ENCODE measurements around the gene GIPR.

The GIPR gene

GRCh38 chr19:45646345-45646698 lies 21.7 kb upstream of the GIPR start (continued):
- TF ChIP-seq PRDM10 (tag by site-specific recombination; IDR thresholded peaks at IDR 0.05) (peak; percentile 64), TRIM28 (IDR thresholded peaks at IDR 0.05; ENCODE audit: borderline replicate concordance, low read length) (no peak), ZNF155 (tag by site-specific recombination; IDR thresholded peaks at IDR 0.05) (no peak), SP7 (tag by site-specific recombination; IDR thresholded peaks at IDR 0.05) (no peak; the same call in 1 of the 2 replicates)

GRCh38 chr19:45650722-45651121 lies 17.3 kb upstream of the GIPR start:
- TF ChIP-seq ZNF624 (tag by site-specific recombination; IDR thresholded peaks at IDR 0.05) (no peak), ZNF174 (tag by site-specific recombination; IDR thresholded peaks at IDR 0.05) (no peak), ZNF658 (tag by site-specific recombination; IDR thresholded peaks at IDR 0.05) (no peak), ZNF623 (tag by site-specific recombination; IDR thresholded peaks at IDR 0.05) (peak; percentile 80), ZNF423 (tag by site-specific recombination; IDR thresholded peaks at IDR 0.05) (no peak)
- H3K9me3 ChIP-seq (ENCODE audit: control insufficient read depth, insufficient read depth, low read depth, low read length): no peaks in the 10 kb centered on the region
- H3K4me3 ChIP-seq (ENCODE audit: low read depth, low read length): no peak overlapping the region
- H3K27ac ChIP-seq (ENCODE audit: extremely low read depth, low read depth, low read length): no peak overlapping the region
- ChIA-PET CTCF (interaction anchor here (1.0 to 2.8 kb wide), 5 partner anchors 8 to 211 kb away, joined by 3 to 17 read pairs (median 4); no protein-coding TSS in a partner anchor), POLR2A (no interaction called here)
- H3K4me1 ChIP-seq (ENCODE audit: control insufficient read depth, insufficient read depth, low read length): no peaks in the 10 kb centered on the region
- no peaks in the 10 kb centered on the region for H3K36me3 ChIP-seq (ENCODE audit: control insufficient read depth in 2 of 2, insufficient read depth in 1 of 2, low read length in 2 of 2)

- ChIA-PET CTCF (interaction anchor here (0.6 to 2.8 kb wide), 2 partner anchors 11 to 91 kb away, joined by 4 to 17 read pairs; no protein-coding TSS in a partner anchor), POLR2A (interaction anchor here (0.9 to 1.4 kb wide), 2 partner anchors 13 to 14 kb away, joined by 3 to 4 read pairs; partner anchors contain the start of gene GIPR)
- TF ChIP-seq TSHZ1 (tag by site-specific recombination; IDR thresholded peaks at IDR 0.05; ENCODE audit: borderline replicate concordance): no peak
- TF ChIP-seq ZNF664 (tag by site-specific recombination; IDR thresholded peaks at IDR 0.05): no peak
- no peak for TF ChIP-seq ZBTB8A (tag by site-specific recombination; IDR thresholded peaks at IDR 0.05)
- TF ChIP-seq ZXDB (tag by site-specific recombination; IDR thresholded peaks at IDR 0.05): no peak
- peak; percentile 25; the same call in 1 of the 2 replicates for TF ChIP-seq ZNF398 (tag by site-specific recombination; IDR thresholded peaks at IDR 0.05)
- TF ChIP-seq ZNF211 (tag by site-specific recombination; IDR thresholded peaks at IDR 0.05; ENCODE audit: low read depth): no peak
- no peak for TF ChIP-seq ZBTB10 (tag by site-specific recombination; IDR thresholded peaks at IDR 0.05)
- TF ChIP-seq ZNF621 (tag by site-specific recombination; IDR thresholded peaks at IDR 0.05): no peak
- TF ChIP-seq ZNF23 (tag by site-specific recombination; IDR thresholded peaks at IDR 0.05; ENCODE audit: borderline replicate concordance): no peak
- no peak for TF ChIP-seq TRIM28 (IDR thresholded peaks at IDR 0.05; ENCODE audit: borderline replicate concordance, low read length)
- TF ChIP-seq ZNF341 (tag by site-specific recombination; IDR thresholded peaks at IDR 0.05; ENCODE audit: low read depth): no peak
- TF ChIP-seq ZNF76 (tag by site-specific recombination; IDR thresholded peaks at IDR 0.05; ENCODE audit: borderline replicate concordance, low read depth): no peak
- no peak for TF ChIP-seq ZNF777 (tag by site-specific recombination; IDR thresholded peaks at IDR 0.05; ENCODE audit: borderline replicate concordance)
- TF ChIP-seq ZNF610 (tag by site-specific recombination; IDR thresholded peaks at IDR 0.05; ENCODE audit: borderline replicate concordance): no peak
- TF ChIP-seq FEZF1 (tag by site-specific recombination; IDR thresholded peaks at IDR 0.05): no peak
Observed at GRCh38 chr19:45653634-45654033, 14.4 kb upstream of the GIPR start.

More at GRCh38 chr19:45653634-45654033, 14.4 kb upstream of the GIPR start:
- Histone ChIP-seq H3K36me3 (ENCODE audit: control insufficient read depth in 2 of 2, insufficient read depth in 1 of 2, low read length in 2 of 2) (no peaks in the 10 kb centered on the region), H3K27ac (ENCODE audit: extremely low read depth, low read depth, low read length) (no peak overlapping the region), H3K4me1 (ENCODE audit: control insufficient read depth, insufficient read depth, low read length) (no peaks in the 10 kb centered on the region), H3K9me3 (ENCODE audit: control insufficient read depth, insufficient read depth, low read depth, low read length) (no peaks in the 10 kb centered on the region), H3K4me3 (ENCODE audit: low read depth, low read length) (no peak overlapping the region)
